ENCODE data around the gene ANO10.

Gene ANO10

GRCh38 chr3:43648957-43649356, 27.1 kb upstream of the ANO10 start:
- Histone ChIP-seq H3K4me3 (no peak overlapping the region), H3K27me3 (no peaks in the 10 kb centered on the region), H3K9ac (no peak overlapping the region), H3K36me3 (no peaks in the 10 kb centered on the region), H4K20me1 (no peaks in the 10 kb centered on the region), H3K27ac (no peak overlapping the region), H3K4me1 (0 out of 20 replicates have a peak, but pooled peaks cover 0 to 5% (median 0%) of the 10 kb centered on the region in 10 experiments), H3K9me3 (replicated peaks in 1 of 11) (peaks cover 0 to 5% (median 0%) of the 10 kb centered on the region in 11 experiments; a peak in 3 of 22 replicates), H3K4me2 (no peak overlapping the region)
- no peak for TF ChIP-seq Cebpa-rat (IDR thresholded peaks at IDR 0.05)

GRCh38 chr3:43647331-43648166, 25.7 kb upstream of the ANO10 start:
- TF ChIP-seq Cebpa-rat (IDR thresholded peaks at IDR 0.05): no peak
- Histone ChIP-seq H3K4me3 (no peak overlapping the region), H4K20me1 (no peaks in the 10 kb centered on the region), H3K4me1 (0 out of 20 replicates have a peak, but pooled peaks cover 0 to 5% (median 0%) of the 10 kb centered on the region in 10 experiments), H3K27me3 (no peaks in the 10 kb centered on the region), H3K27ac (no peak overlapping the region), H3K9me3 (replicated peaks in 1 of 11) (peaks cover 0 to 5% (median 0%) of the 10 kb centered on the region in 11 experiments; a peak in 3 of 22 replicates), H3K36me3 (no peaks in the 10 kb centered on the region), H3K4me2 (no peak overlapping the region), H3K9ac (no peak overlapping the region)

- H3K4me1 ChIP-seq: 0 out of 20 replicates have a peak, but pooled peaks cover 0 to 5% (median 0%) of the 10 kb centered on the region in 10 experiments
- H4K20me1 ChIP-seq: no peaks in the 10 kb centered on the region
- no peak for TF ChIP-seq Cebpa-rat (IDR thresholded peaks at IDR 0.05)
- H3K27me3 ChIP-seq: no peaks in the 10 kb centered on the region
- H3K36me3 ChIP-seq: no peaks in the 10 kb centered on the region
- no peak overlapping the region for H3K4me3 ChIP-seq
- H3K4me2 ChIP-seq: no peak overlapping the region
- no peaks in the 10 kb centered on the region for H3K9me3 ChIP-seq (replicated peaks in 1 of 11)
- H3K27ac ChIP-seq: no peak overlapping the region
- H3K9ac ChIP-seq: no peak overlapping the region
These were observed 22.6 kb upstream of the ANO10 start for GRCh38 chr3:43644443-43644842.

- no peak overlapping the region for H3K4me3 ChIP-seq
- no peak overlapping the region for H3K9ac ChIP-seq
- H3K9me3 ChIP-seq (replicated peaks in 1 of 11): no peaks in the 10 kb centered on the region
- no peak overlapping the region for H3K27ac ChIP-seq
- H3K36me3 ChIP-seq: no peaks in the 10 kb centered on the region
- no peaks in the 10 kb centered on the region for H4K20me1 ChIP-seq
- 0 out of 20 replicates have a peak, but pooled peaks cover 0 to 4% (median 0%) of the 10 kb centered on the region in 10 experiments for H3K4me1 ChIP-seq
- H3K27me3 ChIP-seq: no peaks in the 10 kb centered on the region
- no peak for TF ChIP-seq Cebpa-rat (IDR thresholded peaks at IDR 0.05)
- H3K4me2 ChIP-seq: no peak overlapping the region
These were observed 19.7 kb upstream of the ANO10 start for GRCh38 chr3:43641306-43642114.

- TF ChIP-seq Cebpa-rat (IDR thresholded peaks at IDR 0.05): no peak
- no peaks in the 10 kb centered on the region for H4K20me1 ChIP-seq
- no peak overlapping the region for H3K4me3 ChIP-seq
These were observed 18.9 kb upstream of the ANO10 start for GRCh38 chr3:43640681-43641080.

GRCh38 chr3:43638594-43639447, 17.0 kb upstream of the ANO10 start:
- Histone ChIP-seq H3K27ac (no peak overlapping the region), H3K9ac (no peak overlapping the region), H3K9me3 (replicated peaks in 1 of 11) (peaks cover 0 to 2% (median 0%) of the 10 kb centered on the region in 11 experiments; a peak in 2 of 22 replicates), H3K4me1 (no peaks in the 10 kb centered on the region), H3K4me3 (no peak overlapping the region), H3K36me3 (no peaks in the 10 kb centered on the region), H3K4me2 (no peak overlapping the region), H3K27me3 (no peaks in the 10 kb centered on the region), H4K20me1 (no peaks in the 10 kb centered on the region)
- no peak for TF ChIP-seq Cebpa-rat (IDR thresholded peaks at IDR 0.05)

More at GRCh38 chr3:43640681-43641080, 18.9 kb upstream of the ANO10 start:
- no peak overlapping the region for H3K9ac ChIP-seq
- H3K36me3 ChIP-seq: no peaks in the 10 kb centered on the region
- no peaks in the 10 kb centered on the region for H3K9me3 ChIP-seq (replicated peaks in 1 of 11)
- no peaks in the 10 kb centered on the region for H3K4me1 ChIP-seq
- no peak overlapping the region for H3K4me2 ChIP-seq
- H3K27me3 ChIP-seq: no peaks in the 10 kb centered on the region
- no peak overlapping the region for H3K27ac ChIP-seq

GRCh38 chr3:43637702-43638101, 15.9 kb upstream of the ANO10 start:
- no peak overlapping the region for H3K4me2 ChIP-seq
- H3K4me3 ChIP-seq: no peak overlapping the region
- no peaks in the 10 kb centered on the region for H3K36me3 ChIP-seq
- peaks cover 0 to 6% (median 0%) of the 10 kb centered on the region in 11 experiments; a peak in 2 of 22 replicates for H3K9me3 ChIP-seq (replicated peaks in 1 of 11)
- TF ChIP-seq Cebpa-rat (IDR thresholded peaks at IDR 0.05): no peak
- no peak overlapping the region for H3K27ac ChIP-seq
- no peak overlapping the region for H3K9ac ChIP-seq
- no peaks in the 10 kb centered on the region for H4K20me1 ChIP-seq
- no peaks in the 10 kb centered on the region for H3K4me1 ChIP-seq
- H3K27me3 ChIP-seq: no peaks in the 10 kb centered on the region

GRCh38 chr3:43632986-43633385, 11.2 kb upstream of the ANO10 start:
- Histone ChIP-seq H3K36me3 (no peaks in the 10 kb centered on the region), H3K4me2 (no peak overlapping the region), H3K4me1 (no peaks in the 10 kb centered on the region), H3K9me3 (replicated peaks in 1 of 11) (peaks cover 5 to 22% (median 12%) of the 10 kb centered on the region in 11 experiments; a peak in 19 of 22 replicates), H3K9ac (no peak overlapping the region), H3K4me3 (no peak overlapping the region), H3K27ac (no peak overlapping the region), H4K20me1 (no peaks in the 10 kb centered on the region), H3K27me3 (no peaks in the 10 kb centered on the region)
- no peak for TF ChIP-seq Cebpa-rat (IDR thresholded peaks at IDR 0.05)

All from BLaER1 treated with 17β-estradiol and CSF1 and Interleukin-3, amounts not matched to agents 10 nM and 100 nM (cell line).